GM18861 (cell line): ENCODE data around the gene TNK1.

Experiments
- ATAC-seq: cut with Tn5 transposase; IDR thresholded peaks from one replicate; pipeline ENCODE4 v1.9.1; 2021; ENCODE audit not compliant: unreplicated experiment

TNK1 gene

GRCh38 chr17:7431231-7431630, 50.3 kb downstream of the TNK1 start:
- ATAC-seq, result no peak

GRCh38 chr17:7432296-7432695, 51.4 kb downstream of the TNK1 start:
- ATAC-seq, result no peak

- peak; percentile 24 for ATAC-seq
Measured at GRCh38 chr17:7435676-7436555, 55.0 kb downstream of the TNK1 start.

- peak; percentile 37 for ATAC-seq
Measured at GRCh38 chr17:7436556-7437368, 55.9 kb downstream of the TNK1 start.

GRCh38 chr17:7437369-7437863, 56.5 kb downstream of the TNK1 start:
- no peak for ATAC-seq

GRCh38 chr17:7437950-7438614, 57.2 kb downstream of the TNK1 start:
- ATAC-seq, result no peak

- ATAC-seq, result no peak
Measured at GRCh38 chr17:7438656-7439460, 58.0 kb downstream of the TNK1 start.
